Adrenal gland (tissue), 19 donors: ENCODE results near the gene ERCC4. TPM values are rescaled to one million over a fixed set of nuclear protein-coding genes. Genes with fewer than 3 reads are reported as not detected.

Experiments used
- DNase-seq, 7 donors: peaks; one replicate each; pipeline ENCODE4 v3.0.0-alpha.2; 2019 to 2020
- H3K27ac ChIP-seq, 5 donors: fragments of 200-600 bp; sonication (generic) in 4 of 5; 1 replicate in 3 of 5; 2 replicates in 2 of 5; pipeline versions ENCODE4 v1.5.1 to v1.8.0; 2016 to 2020; ENCODE audit warnings: mild to moderate bottlenecking in 1 of 5
- H3K27me3 ChIP-seq: fragments of 200-600 bp; 2 replicates; pipeline ENCODE4 v1.8.0; 2021
- H3K36me3 ChIP-seq, 2 donors: fragments of 200-600 bp; replicated peaks in 1 of 2; 1 replicate in 1 of 2; 2 replicates in 1 of 2; pipeline versions ENCODE4 v1.5.1 to v1.8.0; 2018 to 2022
- H3K4me1 ChIP-seq, 2 donors: fragments of 200-600 bp; replicated peaks in 1 of 2; 1 replicate in 1 of 2; 2 replicates in 1 of 2; pipeline versions ENCODE4 v1.5.1 to v1.8.0; 2018 to 2021
- H3K4me3 ChIP-seq, 4 donors: fragments of 200-600 bp; sonication (generic) in 3 of 4; one replicate each; pipeline ENCODE4 v1.5.1; 2016 to 2018
- H3K9me3 ChIP-seq, 3 donors: fragments of 200-600 bp; sonication (generic) in 1 of 3; replicated peaks in 1 of 3; 1 replicate in 2 of 3; 2 replicates in 1 of 3; pipeline versions ENCODE4 v1.5.1 to v1.8.0; 2016 to 2021
- CTCF ChIP-seq, 6 experiments: fragments of 450-650 bp in 4 of 6; fragments of 200-600 bp in 2 of 6; sonication (generic) in 1 of 6; IDR thresholded peaks; 1 replicate in 5 of 6; 2 replicates in 1 of 6; pipeline versions ENCODE4 v1.5.1 to v1.8.0; 2016 to 2021; ENCODE audit warnings: antibody characterized with exemption in 6 of 6, mild to moderate bottlenecking in 2 of 6, moderate library complexity in 1 of 6
- POLR2A ChIP-seq, 2 donors: fragments of 450-650 bp; IDR thresholded peaks; one replicate each; pipeline ENCODE4 v1.6.1; 2017; ENCODE audit warnings: antibody characterized with exemption in 2 of 2, mild to moderate bottlenecking in 2 of 2, moderate library complexity in 1 of 2
- WGBS, 4 donors: extraction: QIAGEN DNeasy Blood & Tissue Kit in 2 of 4; methylation state at CpG; one replicate each; pipeline versions ENCODE4 v1.1.5 to v1.1.7; 2013 to 2017; 5-methylcytosine and 5-hydroxymethylcytosine counted together
- intact Hi-C, 2 donors: fragments of 100-400 bp; cut with DNase I; formaldehyde crosslinking; loops; one replicate each; pipeline versions ENCODE4 v1.14.1 to v1.15.0; 2022 to 2023
- long read RNA-seq, 10 donors: library from polyadenylated mRNA in 3 of 10; unstranded in 2 of 10; stranded (forward) in 1 of 10; transcript quantifications; one replicate each; pipeline ENCODE4 v2.0.0 and lab custom pipeline, GENCODE V29; 2021 to 2026
- polyA plus RNA-seq, 3 donors: library from polyadenylated mRNA; stranded (reverse); fragments of 200-250 nt in 2 of 3; fragments of 350-450 nt in 1 of 3; fragmentation: Illumina TruSeq in 1 of 3; extraction: RNeasy Lipid Tissue Mini Kit (QIAGEN cat#74804) in 1 of 3; gene quantifications; one replicate each; pipeline ENCODE4 v1.2.3, GENCODE V29; 2013 to 2014
- total RNA-seq, 9 donors: library from RNA; depleted of rRNA in 4 of 9; stranded (reverse); fragments of >200 nt in 4 of 9; fragments of 120-200 nt in 1 of 9; fragmentation: NEBNext Ultra II Directional in 1 of 9; extraction: Animal tissue kit (Norgen Biotek cat#: 25700) in 1 of 9; gene quantifications; one replicate each; pipeline versions ENCODE4 v1.1.0 to v1.2.4, GENCODE V29; 2013 to 2023
- donor health status: healthy with polysubstance abuse.
- donor health status: Bipolar disorder and iron deficiency.
- donor health status: DM: yes; HTN: yes; CAD: no.
- donor health status: DM: no; HTN: no; CAD: no.
- donor health status: DM: no; HTN: no; CAD: no.
- donor health status: DM: yes; HTN: yes; CAD: no.

The ERCC4 gene
- total RNA-seq (10 to 100 TPM in 8 of 9 donors, 1 to 10 TPM in 1; 7.0 to 27.9 (median 18.6) TPM), polyA plus RNA-seq (10 to 100 TPM in 1 of 3 donors, 1 to 10 TPM in 2; 2.8 to 13.7 (median 3.1) TPM)
- long read RNA-seq, donor 1, partial matches to known transcripts = 0 of 2 reads
- long read RNA-seq, donor 1, other reads (novel, unspliced or antisense) = 0 of 2 reads
- long read RNA-seq, donor 2, partial matches to known transcripts = 0 of 4 reads
- long read RNA-seq, donor 2, other reads (novel, unspliced or antisense) = 0 of 4 reads
- long read RNA-seq, donor 3, full-length matches to known transcripts = 4 of 4 reads
- long read RNA-seq, donor 3, partial matches to known transcripts = 0 of 4 reads
- long read RNA-seq, donor 3, other reads (novel, unspliced or antisense) = 0 of 4 reads
- long read RNA-seq, donor 4, transcript ERCC4-207 (6 exons, 2,073 nt) = major isoform, 13 of 17 reads
- long read RNA-seq, donor 4, partial matches to known transcripts = 1 of 17 reads
- long read RNA-seq, donor 4, other reads (novel, unspliced or antisense) = 2 of 17 reads
- long read RNA-seq, donor 5, partial matches to known transcripts = 4 of 11 reads
- long read RNA-seq, donor 5, other reads (novel, unspliced or antisense) = 4 of 11 reads
- long read RNA-seq, donor 6, transcript ERCC4-207 (6 exons, 2,073 nt) = major isoform, 8 of 9 reads
- long read RNA-seq, donor 6, partial matches to known transcripts = 1 of 9 reads
- long read RNA-seq, donor 6, other reads (novel, unspliced or antisense) = 0 of 9 reads
- long read RNA-seq, donor 7, partial matches to known transcripts = 0 of 3 reads
- long read RNA-seq, donor 7, other reads (novel, unspliced or antisense) = 0 of 3 reads
- long read RNA-seq, donor 8, partial matches to known transcripts = 0 of 4 reads
- long read RNA-seq, donor 8, other reads (novel, unspliced or antisense) = 0 of 4 reads
- long read RNA-seq, donor 9 = 0 reads
- long read RNA-seq, donor 10 = 0 reads

- peak; percentile 99 to 100 (median 100) for DNase-seq
- Histone ChIP-seq H3K4me1 (peaks cover 23 to 45% of the 10 kb centered on the region in 2 donors), H3K36me3 (no peaks in the 10 kb centered on the region), H3K4me3 (peak within 1 kb of the TSS; percentile 59 to 94 (median 76)), H3K9me3 (no peaks in the 10 kb centered on the region), H3K27me3 (no peaks in the 10 kb centered on the region), H3K27ac (peak within 1 kb of the TSS; percentile 18 to 91 (median 71))
- intact Hi-C loops = loop anchor here (5.0 to 10.0 kb wide), 5 partner anchors 55 to 382 kb away; no protein-coding TSS in a partner anchor
- TF ChIP-seq CTCF (IDR thresholded peaks at IDR 0.05) (peak; percentile 78 to 99 (median 95)), POLR2A (IDR thresholded peaks at IDR 0.05) (peak; percentile 53 to 77)
- WGBS, 4 donors = 0% methylated on average over 21 to 64 of the region's 64 CpGs
These were observed at the start of gene ERCC4 for GRCh38 chr16:13919683-13920509. Gene ERCC4 (plus strand): TSS chr16:13920154. CDS start chr16:13920166, 12 bp downstream.

- TF ChIP-seq CTCF (IDR thresholded peaks at IDR 0.05) (peak in 5 of 6 experiments; percentile 15 to 38 (median 32)), POLR2A (IDR thresholded peaks at IDR 0.05) (no peak)
- no peak overlapping the region for H3K4me3 ChIP-seq
- no peaks in the 10 kb centered on the region for H3K9me3 ChIP-seq
- no peak overlapping the region for H3K27ac ChIP-seq
- no peak for DNase-seq
- H3K27me3 ChIP-seq = peaks cover 3% of the 10 kb centered on the region
- 16 to 35% (median 19%) methylated on average over 5 of the region's 5 CpGs for WGBS, 4 donors
- intact Hi-C loops = no loop called here
- H3K36me3 ChIP-seq = no peaks in the 10 kb centered on the region
- H3K4me1 ChIP-seq = no peaks in the 10 kb centered on the region
These were observed 46.0 kb upstream of the ERCC4 start for GRCh38 chr16:13873835-13874438.

- DNase-seq = no peak
- Histone ChIP-seq H3K27me3 (no peaks in the 10 kb centered on the region), H3K27ac (no peak overlapping the region), H3K9me3 (no peaks in the 10 kb centered on the region), H3K36me3 (no peaks in the 10 kb centered on the region), H3K4me1 (no peaks in the 10 kb centered on the region), H3K4me3 (no peak overlapping the region)
- intact Hi-C loops = no loop called here
- TF ChIP-seq CTCF (IDR thresholded peaks at IDR 0.05) = no peak
- 67 to 78% (median 72%) methylated on average over 5 of the region's 5 CpGs for WGBS, 4 donors
These were observed 44.2 kb upstream of the ERCC4 start for GRCh38 chr16:13875614-13876284.
